A673 (cell line): ENCODE data around the gene CLDN18.

Source experiments
- EZH2 ChIP-seq: fragments of 200-600 bp; sonication (generic); IDR thresholded peaks from 2 replicates; pipeline ENCODE4 v1.6.1; 2017; ENCODE audit warnings: borderline replicate concordance, low read depth, mild to moderate bottlenecking, mixed read lengths, antibody characterized with exemption, low read length; ENCODE audit not compliant: poor library complexity, severe bottlenecking
- TF ChIP-seq, protein P1 (sequence below): fragments of 300-800, 200-600 bp; sonication (generic); conservative IDR thresholded peaks from 2 replicates; pipeline ENCODE4 v1.5.1; 2017; ENCODE audit warnings: low read depth, mild to moderate bottlenecking, antibody characterized with exemption, low read length, moderate library complexity, mixed read lengths

DNA sequence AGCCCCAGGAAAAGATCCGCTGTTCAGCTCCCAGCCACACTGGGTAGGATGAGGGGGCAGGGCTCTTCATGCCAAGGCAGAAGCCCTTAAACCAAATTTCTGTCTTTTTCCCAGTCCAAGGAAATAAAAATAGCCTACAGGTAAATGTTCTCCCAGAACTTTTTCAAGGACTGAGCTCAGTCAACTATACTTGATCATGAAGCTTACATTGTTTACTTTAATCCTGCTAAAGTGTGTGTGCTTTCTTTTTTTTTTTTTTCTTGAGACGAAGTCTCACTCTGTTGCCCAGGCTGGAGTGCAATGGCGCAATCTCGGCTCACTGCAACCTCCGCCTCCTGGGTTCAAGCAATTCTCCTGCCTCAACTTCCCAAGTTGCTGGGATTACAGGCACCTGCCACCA, 17.9 kb downstream of the CLDN18 start:
- TF ChIP-seq, protein P1, sequence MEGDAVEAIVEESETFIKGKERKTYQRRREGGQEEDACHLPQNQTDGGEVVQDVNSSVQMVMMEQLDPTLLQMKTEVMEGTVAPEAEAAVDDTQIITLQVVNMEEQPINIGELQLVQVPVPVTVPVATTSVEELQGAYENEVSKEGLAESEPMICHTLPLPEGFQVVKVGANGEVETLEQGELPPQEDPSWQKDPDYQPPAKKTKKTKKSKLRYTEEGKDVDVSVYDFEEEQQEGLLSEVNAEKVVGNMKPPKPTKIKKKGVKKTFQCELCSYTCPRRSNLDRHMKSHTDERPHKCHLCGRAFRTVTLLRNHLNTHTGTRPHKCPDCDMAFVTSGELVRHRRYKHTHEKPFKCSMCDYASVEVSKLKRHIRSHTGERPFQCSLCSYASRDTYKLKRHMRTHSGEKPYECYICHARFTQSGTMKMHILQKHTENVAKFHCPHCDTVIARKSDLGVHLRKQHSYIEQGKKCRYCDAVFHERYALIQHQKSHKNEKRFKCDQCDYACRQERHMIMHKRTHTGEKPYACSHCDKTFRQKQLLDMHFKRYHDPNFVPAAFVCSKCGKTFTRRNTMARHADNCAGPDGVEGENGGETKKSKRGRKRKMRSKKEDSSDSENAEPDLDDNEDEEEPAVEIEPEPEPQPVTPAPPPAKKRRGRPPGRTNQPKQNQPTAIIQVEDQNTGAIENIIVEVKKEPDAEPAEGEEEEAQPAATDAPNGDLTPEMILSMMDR, result no peak
- TF ChIP-seq EZH2, result no peak
